Stimulated activated CD4-positive, alpha-beta T cell treated with anti-CD3 and anti-CD28 coated beads, Interleukin-12 subunit alpha, Interleukin-12 subunit beta, amount 100 ng/mL, for 4 hours (primary cell): Measurements from ENCODE around the gene ZNF460.
"Not testable (repeated sequence)": the region's sequence is repeated elsewhere in the genome, so short reads cannot be mapped to it uniquely, and the experiment has no call there.

Experiments
- DNase-seq: peaks from one replicate; pipeline ENCODE4 v3.0.0-alpha.2; 2020

The ZNF460 gene

DNA sequence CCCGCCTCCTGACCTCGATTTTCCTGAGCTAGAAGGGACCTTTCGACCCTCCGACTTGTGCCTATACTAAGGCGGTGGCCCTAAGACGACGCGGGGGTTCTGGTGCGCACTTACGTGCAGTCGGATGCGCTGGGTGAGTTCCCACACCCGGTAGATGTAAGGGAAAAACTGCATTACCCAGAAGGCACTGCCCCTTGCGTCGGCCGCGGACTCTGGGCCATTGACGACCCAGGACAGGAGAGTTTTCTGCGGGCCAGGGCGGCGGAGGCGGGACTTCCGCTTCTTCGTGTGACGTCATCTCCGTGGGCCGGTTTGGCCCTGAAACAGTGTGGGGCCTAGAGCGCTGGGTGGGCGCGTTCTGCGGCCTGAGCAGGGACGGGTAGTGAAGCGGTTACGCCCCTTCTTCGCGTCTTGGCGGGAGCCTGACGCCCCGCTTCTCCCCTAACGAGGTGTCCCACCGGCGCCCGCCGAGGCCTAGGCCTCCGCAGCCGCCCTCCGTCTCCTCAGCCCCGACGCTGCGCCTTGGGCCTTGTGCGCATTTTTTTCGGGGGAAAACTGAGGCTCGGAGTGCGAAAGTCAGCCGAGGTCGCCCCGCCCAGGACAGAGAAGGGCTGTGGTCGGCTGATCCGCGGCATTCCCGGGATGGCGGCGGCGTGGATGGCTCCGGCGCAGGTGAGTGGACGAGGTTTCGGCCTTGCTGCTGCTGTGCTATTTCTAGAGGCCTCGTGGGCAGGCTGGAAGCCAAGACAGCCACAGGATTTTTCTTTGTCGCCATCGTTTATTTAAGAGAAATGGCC is at the start of gene ZNF460:
TSS of gene ZNF460 (plus strand) at position 321 of the 797 bp plus-strand sequence. CDS start at position 643, 322 bp downstream.
- DNase-seq: peak; percentile 96

DNA sequence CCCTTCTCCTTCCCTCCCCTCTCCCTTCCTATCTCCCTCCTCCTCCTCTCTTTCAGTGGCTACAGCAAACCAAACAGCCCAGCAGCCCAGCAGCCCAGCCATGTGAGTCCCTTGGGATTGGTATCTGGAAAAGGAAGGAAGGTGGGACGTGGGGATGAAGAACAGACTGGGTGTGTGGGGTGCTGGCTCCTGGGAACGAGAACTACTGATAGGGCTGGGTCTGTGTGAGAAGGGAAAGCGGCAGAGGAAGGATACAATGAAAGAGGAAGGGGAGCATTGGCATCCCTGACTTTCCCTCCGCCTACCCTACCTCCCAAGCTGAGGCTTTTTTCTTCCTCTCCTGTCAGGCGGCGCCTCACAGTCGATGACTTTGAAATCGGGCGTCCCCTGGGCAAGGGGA is 48.6 kb upstream of the ZNF460 start:
- no peak for DNase-seq

DNA sequence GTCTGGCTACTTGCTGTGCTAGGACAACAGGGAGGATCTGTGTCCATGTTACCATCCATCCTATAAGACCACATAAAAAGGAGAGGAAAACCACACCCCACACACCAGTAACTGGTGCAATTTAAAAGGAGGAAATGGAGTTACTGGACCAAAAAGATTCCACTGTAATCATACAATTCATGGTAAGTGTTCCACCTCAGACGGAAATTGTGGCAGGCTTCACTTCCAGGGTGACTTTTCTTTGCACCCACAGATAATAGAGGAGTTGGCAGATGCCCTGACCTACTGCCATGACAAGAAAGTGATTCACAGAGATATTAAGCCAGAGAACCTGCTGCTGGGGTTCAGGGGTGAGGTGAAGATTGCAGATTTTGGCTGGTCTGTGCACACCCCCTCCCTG is 47.1 kb upstream of the ZNF460 start:
- no peak for DNase-seq

GRCh38 chr19:57239982-57240310 is 40.3 kb upstream of the ZNF460 start:
- DNase-seq: no peak

DNA sequence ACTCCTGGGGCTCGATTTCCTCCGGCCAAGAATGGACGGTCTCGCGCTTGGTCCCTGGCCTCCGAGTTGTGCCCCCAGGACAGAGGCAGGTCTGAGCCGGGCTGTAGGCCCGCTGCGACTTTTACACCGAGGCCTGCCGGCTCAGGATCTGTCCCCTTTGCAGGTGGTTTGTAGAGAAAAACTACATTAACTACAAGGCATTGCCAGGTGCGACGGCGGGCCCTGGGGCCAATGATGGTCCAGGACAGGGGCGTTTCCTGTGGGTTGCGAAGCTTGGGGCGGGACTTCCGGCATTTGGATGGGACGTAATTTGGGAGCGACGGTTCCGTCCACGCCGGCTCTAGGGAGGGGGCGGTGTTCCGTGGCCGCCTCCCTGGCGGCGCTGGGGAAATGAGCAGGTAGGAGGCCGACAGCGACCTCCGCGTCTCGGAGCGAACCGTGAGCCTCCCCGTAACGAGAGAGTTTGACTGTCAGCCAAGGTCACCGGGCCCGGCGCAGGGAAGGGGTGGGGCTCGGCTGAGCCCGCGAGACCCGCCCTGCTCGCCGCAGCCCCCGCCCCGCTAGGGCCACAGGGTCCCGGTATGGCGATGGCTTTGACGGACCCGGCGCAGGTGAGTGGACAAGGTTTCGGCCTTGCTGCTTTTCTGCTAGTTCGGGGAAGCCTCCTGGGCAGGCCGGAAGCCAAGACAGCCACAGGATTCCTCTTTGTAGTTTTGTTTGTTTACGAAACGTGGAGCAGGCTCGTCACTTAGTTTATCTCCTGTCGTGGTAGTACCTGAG is 39.8 kb upstream of the ZNF460 start, which contains the start of gene ZNF805:
TSS of gene ZNF805 (plus strand) at position 322 of the 780 bp plus-strand sequence. CDS start at position 582, 260 bp downstream.
- peak; percentile 95 for DNase-seq

- no peak for DNase-seq
Measured at GRCh38 chr19:57241176-57241575, 39.1 kb upstream of the ZNF460 start.

DNA sequence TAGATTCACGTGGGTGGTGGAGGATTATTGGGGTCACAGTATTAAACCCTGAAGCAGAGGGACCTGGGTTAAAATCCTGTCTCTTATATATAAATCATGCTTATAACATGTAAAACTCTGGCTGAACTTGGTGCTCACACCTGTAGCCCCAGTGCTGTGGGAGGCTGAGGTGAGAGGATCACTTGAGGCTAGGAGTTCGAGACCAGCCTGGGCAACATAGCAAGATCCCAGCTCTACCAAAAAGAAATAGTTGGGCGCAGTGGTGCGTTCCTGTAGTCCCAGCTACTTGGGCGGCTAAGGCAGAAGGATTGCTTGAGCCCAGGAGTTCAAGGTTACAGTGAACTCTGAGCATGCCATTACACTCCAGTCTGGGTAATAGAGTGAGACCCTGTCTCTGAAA is 37.5 kb upstream of the ZNF460 start:
- DNase-seq: no peak

GRCh38 chr19:57244513-57244912 is 35.8 kb upstream of the ZNF460 start:
- DNase-seq: no peak

- no peak for DNase-seq
Measured at GRCh38 chr19:57245066-57245465, 35.2 kb upstream of the ZNF460 start.

- no peak for DNase-seq
Measured at GRCh38 chr19:57245959-57246358, 34.3 kb upstream of the ZNF460 start.

DNA sequence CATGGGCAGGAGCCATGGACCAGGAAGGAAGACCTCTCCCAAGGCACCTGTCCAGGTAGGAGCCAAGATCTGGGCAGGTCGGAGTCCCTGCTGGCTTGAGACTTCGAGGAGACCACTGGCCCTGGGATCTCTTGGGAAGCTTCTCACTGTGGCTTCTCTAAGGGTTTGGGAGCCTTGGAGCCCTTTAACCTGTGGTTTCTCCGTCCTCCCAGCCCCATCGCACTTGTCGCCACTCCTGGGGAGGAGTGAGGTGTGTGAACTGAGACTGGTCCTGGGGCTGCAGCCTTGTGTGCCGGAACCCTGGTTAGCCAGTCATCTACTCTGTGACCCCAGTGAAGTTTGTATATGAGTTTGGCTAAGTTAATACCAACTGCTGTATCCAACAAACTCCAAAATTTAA is 31.6 kb upstream of the ZNF460 start:
- DNase-seq: no peak

DNA sequence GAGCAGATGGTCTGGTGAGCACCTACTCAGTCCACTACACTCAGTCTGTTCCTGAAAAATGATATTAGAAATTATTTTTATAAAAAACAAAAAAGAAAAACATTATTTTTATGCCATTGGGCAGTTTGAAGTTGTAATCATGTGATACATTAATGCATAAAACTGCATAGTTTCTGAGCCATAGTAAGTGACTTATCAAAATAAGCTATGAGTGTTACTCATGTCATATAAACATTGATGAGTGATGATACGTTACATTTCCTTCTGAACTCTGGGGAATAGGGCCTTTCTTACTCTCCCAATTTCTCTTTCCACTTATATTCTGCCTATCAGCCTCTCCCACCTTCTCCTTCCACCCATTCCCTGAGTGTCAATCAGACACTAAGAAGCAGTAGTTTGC is 31.0 kb upstream of the ZNF460 start:
- DNase-seq: no peak

DNA sequence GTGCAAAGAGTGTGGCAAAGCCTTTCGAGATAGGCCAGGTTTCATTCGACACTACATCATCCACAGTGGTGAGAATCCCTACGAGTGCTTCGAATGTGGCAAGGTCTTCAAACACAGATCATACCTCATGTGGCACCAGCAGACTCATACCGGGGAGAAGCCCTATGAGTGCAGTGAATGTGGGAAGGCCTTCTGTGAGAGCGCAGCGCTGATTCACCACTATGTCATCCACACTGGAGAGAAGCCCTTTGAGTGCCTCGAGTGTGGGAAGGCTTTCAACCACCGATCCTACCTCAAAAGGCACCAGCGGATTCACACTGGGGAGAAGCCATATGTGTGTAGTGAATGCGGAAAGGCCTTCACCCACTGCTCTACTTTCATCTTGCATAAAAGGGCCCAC is 26.5 kb upstream of the ZNF460 start:
- not testable (repeated sequence) for DNase-seq

- DNase-seq: no peak
Measured at GRCh38 chr19:57262044-57262443, 18.2 kb upstream of the ZNF460 start.

GRCh38 chr19:57263244-57263741 is 17.0 kb upstream of the ZNF460 start:
- no peak for DNase-seq

GRCh38 chr19:57267291-57267690 is 13.0 kb upstream of the ZNF460 start:
- DNase-seq: no peak

- DNase-seq: no peak
Measured at GRCh38 chr19:57269515-57270250, 10.6 kb upstream of the ZNF460 start.

DNA sequence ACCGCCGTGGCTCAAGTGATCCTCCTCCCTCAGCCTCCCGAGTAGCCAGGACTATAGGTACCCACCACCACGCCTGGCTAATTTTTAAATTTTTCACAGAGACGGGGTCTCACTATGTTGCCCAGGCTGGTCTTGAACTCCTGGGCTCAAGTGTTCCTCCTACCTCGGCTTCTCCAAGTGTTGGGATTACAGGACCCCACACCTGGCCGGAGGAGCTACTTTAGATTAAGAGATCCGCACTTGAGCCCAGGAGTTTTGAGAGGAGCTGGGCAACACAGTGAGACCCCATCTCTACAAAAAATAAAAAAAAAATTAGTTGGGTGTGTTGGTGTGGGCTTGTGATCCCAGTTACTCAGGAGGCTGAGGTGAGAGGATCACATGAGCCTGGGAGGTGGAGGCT is 9.0 kb upstream of the ZNF460 start:
- no peak for DNase-seq

GRCh38 chr19:57273014-57273413 is 7.3 kb upstream of the ZNF460 start:
- no peak for DNase-seq

DNA sequence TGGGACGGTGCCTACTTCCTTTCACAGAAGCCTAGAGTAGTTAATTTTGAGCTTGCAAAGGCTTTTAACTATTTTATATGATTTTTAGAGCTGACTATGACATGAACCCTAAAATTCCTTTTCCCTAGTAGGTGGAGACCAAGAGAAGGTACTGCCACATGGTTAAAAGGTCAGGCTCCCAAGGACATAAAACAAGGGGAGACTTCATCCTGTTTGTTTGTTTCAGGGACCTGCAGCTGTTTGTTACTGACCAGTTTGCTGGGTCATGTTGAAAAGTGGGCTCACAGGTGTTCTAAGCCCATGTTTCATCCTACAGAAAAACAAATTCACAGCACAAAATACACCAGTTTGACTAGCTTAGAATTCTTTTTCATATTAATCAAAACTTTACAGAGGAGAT is 3.9 kb upstream of the ZNF460 start:
- no peak for DNase-seq

DNA sequence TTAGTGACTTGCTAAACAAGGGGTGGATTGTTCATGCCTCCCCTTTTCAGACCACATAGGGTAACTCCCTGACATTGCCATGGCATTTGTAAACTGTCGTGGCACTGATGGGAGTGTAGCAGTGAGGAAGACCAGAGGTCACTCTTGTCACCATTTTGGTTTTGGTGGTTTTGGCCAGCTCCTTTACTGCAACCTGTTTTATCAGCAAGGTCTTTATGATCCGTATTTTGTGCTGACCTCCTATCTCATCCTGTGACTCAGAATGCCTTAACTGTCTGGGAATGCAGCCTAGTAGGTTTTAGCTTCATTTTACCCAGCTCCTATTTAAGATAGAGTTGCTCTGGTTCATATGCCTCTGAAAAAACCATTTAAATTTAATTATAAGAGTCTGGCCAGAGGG is 1.8 kb upstream of the ZNF460 start:
- DNase-seq: not testable (repeated sequence)

DNA sequence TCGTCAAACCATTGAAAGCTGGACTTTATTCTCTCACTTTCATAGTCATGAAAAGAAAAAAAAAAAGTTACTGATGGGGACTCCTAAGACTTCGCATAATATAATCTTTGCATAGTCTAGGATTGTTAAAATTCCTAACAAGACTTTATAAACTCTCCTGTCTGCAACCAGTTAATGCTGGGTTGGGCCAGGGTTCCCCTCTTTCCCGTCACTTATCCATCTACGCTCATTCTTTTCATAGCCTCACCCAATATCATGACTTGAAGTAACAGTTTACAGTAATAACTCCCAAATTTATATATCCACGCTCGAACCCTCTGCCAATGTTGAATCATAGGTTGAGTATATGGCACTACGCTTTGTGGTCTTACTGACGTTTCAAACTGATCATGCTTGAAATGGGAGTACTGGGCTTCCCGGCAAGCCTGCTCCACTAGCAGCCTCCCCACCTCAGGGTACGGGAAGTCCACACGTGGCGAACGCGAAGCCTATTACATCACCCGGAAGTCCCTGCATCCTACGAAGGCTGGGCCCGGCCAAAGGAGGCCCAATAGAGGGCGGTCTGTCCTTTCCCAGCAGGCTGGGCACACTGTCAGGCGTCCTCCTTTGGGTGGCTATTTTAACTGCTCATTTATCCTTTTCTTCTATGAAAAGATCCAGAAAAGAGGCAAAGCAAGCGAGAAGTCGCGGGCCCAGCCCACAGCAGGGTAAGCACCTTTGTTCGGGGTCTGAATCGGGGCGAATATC is 694 bp upstream of the ZNF460 start:
- peak; percentile 73 for DNase-seq

- no peak for DNase-seq
Measured at GRCh38 chr19:57280962-57281400, 696 bp downstream of the ZNF460 start.
